ENCODE results near the gene ADCY7.

- TF ChIP-seq CTCF (IDR thresholded peaks at IDR 0.05), result no peak
- TF ChIP-seq EP300 (IDR thresholded peaks at IDR 0.05), result no peak
These were observed 46.9 kb upstream of the ADCY7 start for GRCh38 chr16:50219402-50219975.

Measured in ovary (tissue), 3 donors.